K562 (cell line): ENCODE data around the gene SEMA3C. TPM values are rescaled to one million over a fixed set of nuclear protein-coding genes. Genes with fewer than 3 reads are reported as not detected.

Experiments used
- ATAC-seq: fragments of 200-7000 bp; cut with Tn5 transposase; 3 replicates; pipeline ENCODE4 v1.9.1; 2020; ENCODE audit warnings: moderate library complexity
- BruUV-seq: library from RNA; stranded (reverse); fragments of 400-500 nt; replicated peaks from 2 replicates; lab custom pipeline; 2021; lab: Mats Ljungman, UMichigan
- CTCF ChIA-PET: fragments of 300-600 bp; formaldehyde crosslinking; extraction: SDS; loops from one replicate; lab custom pipeline; 2021; ENCODE audit warnings: low intra/inter-chr PET ratio; lab: Yijun Ruan, JAX
- POLR2A ChIA-PET: fragments of 300-600, 350-650 bp; sonication (Branson Sonifier 250); formaldehyde crosslinking; extraction: SDS; loops from one replicate; lab custom pipeline; 2021; ENCODE audit warnings: antibody characterized with exemption, inconsistent platforms; lab: Yijun Ruan, JAX
- DNase-seq, 4 experiments: peaks; one replicate each; pipeline versions ENCODE4 v3.0.0 to v3.0.0-alpha.2; 2011 to 2018; ENCODE audit warnings: low spot score in 3 of 4, mixed read lengths in 3 of 4; ENCODE audit errors: extremely low read depth in 1 of 4
- FAIRE-seq: peaks from 2 replicates; lab custom pipeline; 2011; peaks lifted over from hg19 to GRCh38; lab: Jason Lieb, UNC
- H2AFZ ChIP-seq: 2 replicates; pipeline ENCODE4 v1.6.0; 2011; ENCODE audit warnings: low read depth, low read length, control low read depth, inconsistent platforms
- H3K27ac ChIP-seq: fragments of 200-600 bp; 3 replicates; pipeline ENCODE4 v1.8.0; 2011; ENCODE audit warnings: low read depth, mild to moderate bottlenecking, control low read depth, inconsistent platforms, low read length, moderate library complexity, mixed read lengths; ENCODE audit errors: extremely low read depth
- H3K27me3 ChIP-seq, 2 experiments: fragments of 300-600 bp in 1 of 2; 2 replicates in 1 of 2; 3 replicates in 1 of 2; pipeline versions ENCODE4 v1.6.0 to v1.8.0; 2011; ENCODE audit warnings: inconsistent platforms in 2 of 2, low read length in 2 of 2, mild to moderate bottlenecking in 1 of 2, mixed read lengths in 1 of 2, moderate library complexity in 1 of 2; ENCODE audit not compliant: control insufficient read depth in 2 of 2, insufficient read depth in 2 of 2
- H3K36me3 ChIP-seq: fragments of 300-600 bp; 3 replicates; pipeline ENCODE4 v1.8.0; 2011; ENCODE audit warnings: mild to moderate bottlenecking, low read length, inconsistent platforms; ENCODE audit not compliant: control insufficient read depth, insufficient read depth
- H3K4me1 ChIP-seq, 2 experiments: fragments of 200-600 bp in 1 of 2; replicated peaks in 1 of 2; 2 replicates in 1 of 2; 3 replicates in 1 of 2; pipeline versions ENCODE4 v1.5.1 to v1.8.0; 2011; ENCODE audit warnings: inconsistent platforms in 2 of 2, low read length in 2 of 2, mild to moderate bottlenecking in 1 of 2, mixed read lengths in 1 of 2, moderate library complexity in 1 of 2; ENCODE audit not compliant: control insufficient read depth in 2 of 2, insufficient read depth in 2 of 2
- H3K4me2 ChIP-seq: 2 replicates; pipeline ENCODE4 v1.6.1; 2011; ENCODE audit warnings: low read length, control low read depth, inconsistent platforms, mixed read lengths; ENCODE audit not compliant: insufficient read depth
- H3K4me3 ChIP-seq: fragments of 200-600 bp; sonication (generic), shearing (Covaris generic); 2 replicates; pipeline ENCODE4 v1.5.1; 2016; ENCODE audit warnings: control low read depth, inconsistent platforms
- H3K79me2 ChIP-seq: fragments of 200-600 bp; 3 replicates; pipeline ENCODE4 v1.8.0; 2011; ENCODE audit warnings: low read length, inconsistent platforms; ENCODE audit not compliant: control insufficient read depth, insufficient read depth
- H3K9ac ChIP-seq, 2 experiments: 2 replicates each; pipeline versions ENCODE4 v1.6.0 to v1.6.1; 2011; ENCODE audit warnings: low read depth in 2 of 2, low read length in 2 of 2, control low read depth in 1 of 2, inconsistent platforms in 1 of 2, mild to moderate bottlenecking in 1 of 2, mixed read lengths in 1 of 2; ENCODE audit not compliant: insufficient read depth in 1 of 2
- H3K9me1 ChIP-seq: one replicate; pipeline ENCODE4 v1.6.0; 2011; ENCODE audit warnings: inconsistent platforms, mild to moderate bottlenecking, low read length, moderate library complexity; ENCODE audit not compliant: control insufficient read depth, insufficient read depth
- H3K9me3 ChIP-seq: replicated peaks from 2 replicates; pipeline ENCODE4 v1.5.1; 2011; ENCODE audit warnings: low read depth, low read length, inconsistent platforms; ENCODE audit not compliant: control insufficient read depth, insufficient read depth
- H4K20me1 ChIP-seq: replicated peaks from 2 replicates; pipeline ENCODE4 v1.6.1; 2011; ENCODE audit warnings: low read length, inconsistent platforms, mixed read lengths; ENCODE audit not compliant: control insufficient read depth, insufficient read depth
- COPS2 ChIP-seq: fragments of 450-650 bp; conservative IDR thresholded peaks from 2 replicates; pipeline ENCODE4 v1.6.1; 2016; ENCODE audit warnings: mild to moderate bottlenecking, moderate library complexity
- ETV6 ChIP-seq, 3 experiments: fragments of 150-350 bp in 1 of 3; sonication (generic) in 1 of 3; formaldehyde crosslinking in 1 of 3; IDR thresholded peaks; 2 replicates each; pipeline versions ENCODE4 v1.6.1 to v1.8.0; 2014 to 2022; ENCODE audit warnings: borderline replicate concordance in 2 of 3, low read depth in 2 of 3, antibody characterized with exemption in 1 of 3, low read length in 1 of 3, mild to moderate bottlenecking in 1 of 3, missing genetic modification reagents in 1 of 3
- FOXA1 ChIP-seq: fragments of 450-650 bp; IDR thresholded peaks from 2 replicates; pipeline ENCODE4 v1.6.1; 2016; ENCODE audit warnings: mild to moderate bottlenecking, borderline replicate concordance
- FOXK1 ChIP-seq: sonication (generic); formaldehyde crosslinking; IDR thresholded peaks from 2 replicates; pipeline ENCODE4 v1.8.0; 2022; ENCODE audit warnings: missing genetic modification reagents, mild to moderate bottlenecking, borderline replicate concordance
- HINFP ChIP-seq: fragments of 450-650 bp; conservative IDR thresholded peaks from 2 replicates; pipeline ENCODE4 v1.6.1; 2016; ENCODE audit warnings: missing genetic modification characterization, low read depth, mild to moderate bottlenecking, control low read depth, missing compliant biosample characterization
- KAT2B ChIP-seq: IDR thresholded peaks from one replicate; pipeline ENCODE4 v1.6.1; 2012; ENCODE audit warnings: low read depth, mild to moderate bottlenecking, control low read depth, inconsistent platforms, low read length, moderate library complexity
- LCOR ChIP-seq: sonication (generic); formaldehyde crosslinking; IDR thresholded peaks from 2 replicates; pipeline ENCODE4 v1.8.0; 2022; ENCODE audit warnings: mild to moderate bottlenecking, missing genetic modification reagents
- SFPQ ChIP-seq: fragments of 200-400 bp; formaldehyde crosslinking; IDR thresholded peaks from 2 replicates; pipeline ENCODE4 v1.6.1; 2017; ENCODE audit warnings: mild to moderate bottlenecking, low read depth, low read length, moderate library complexity
- SLC30A9 ChIP-seq: fragments of 250-450 bp; sonication (Bioruptor Pico); IDR thresholded peaks from 2 replicates; pipeline ENCODE4 v1.8.0; 2022; ENCODE audit warnings: mild to moderate bottlenecking, moderate library complexity
- ZEB2 ChIP-seq: fragments of 450-650 bp; IDR thresholded peaks from 2 replicates; pipeline ENCODE4 v1.6.1; 2016
- WGBS: fragments of 100-300 bp; shearing (Covaris generic); methylation state at CpG from one replicate; pipeline ENCODE4 v1.1.6; 2016; ENCODE audit warnings: low coverage, mixed read lengths; ENCODE audit not compliant: insufficient coverage; ENCODE audit errors: missing lambda C conversion rate; 5-methylcytosine and 5-hydroxymethylcytosine counted together
- in situ Hi-C: fragments of 300-500 bp; cut with MboI; formaldehyde crosslinking; loops from 4 replicates; pipeline ENCODE4 v1.15.0; 2018; ENCODE audit warnings: inconsistent platforms, mixed read lengths
- intact Hi-C: fragments of 100-400 bp; cut with micrococcal nuclease; formaldehyde crosslinking; loops from 2 replicates; pipeline ENCODE4 v1.14.2; 2022
- polyA plus RNA-seq, 8 experiments: library from polyadenylated mRNA; depleted of rRNA in 4 of 8; stranded (reverse) in 5 of 8; unstranded in 3 of 8; fragments of >200 nt; fragmentation: Nextera tagmentation in 2 of 8; fragmentation: Illumina TruSeq in 1 of 8; extraction: Ambion mirVana in 2 of 8; extraction: Trizol in 1 of 8; gene quantifications; 2 replicates each; pipeline versions ENCODE4 v1.2.1 to v1.2.3, GENCODE V29; 2011 to 2014; ENCODE audit warnings: inconsistent platforms in 1 of 8, missing spikeins in 1 of 8
- total RNA-seq, 7 experiments: library from RNA; depleted of rRNA in 6 of 7; stranded (reverse); fragments of >200 nt in 6 of 7; fragmentation: Illumina TruSeq in 2 of 7; extraction: Trizol in 2 of 7; gene quantifications; 2 replicates each; pipeline versions ENCODE4 v1.2.1 to v1.2.3, GENCODE V29; 2011 to 2021; ENCODE audit warnings: low replicate concordance in 1 of 7
- TF ChIP-seq, protein P1 (sequence below): sonication (generic); formaldehyde crosslinking; IDR thresholded peaks from 2 replicates; pipeline ENCODE4 v1.8.1; 2022; ENCODE audit warnings: missing genetic modification reagents

The SEMA3C gene
- total and polyA plus RNA-seq, 9 of the 15 experiments (the other 6 are each of a cell fraction or from before 2014, with no cell fraction given) = 0.04 to 0.36 (median 0.12) TPM; not detected in 3

- no TSS peak for BruUV-seq
- TF ChIP-seq KAT2B = no peak
- TF ChIP-seq ZEB2 = no peak
- no peak for TF ChIP-seq HINFP
- TF ChIP-seq SLC30A9 (CRISPR knock-in tag) = no peak
- no peak for TF ChIP-seq ETV6 (IDR thresholded peaks at IDR 0.05; ENCODE audit: borderline replicate concordance in 1 of 2, low read depth in 2 of 2, low read length in 1 of 2)
- TF ChIP-seq ETV6 (CRISPR knock-in tag; IDR thresholded peaks at IDR 0.05; ENCODE audit: borderline replicate concordance) = no peak
- no peak for TF ChIP-seq SFPQ
- no peak for TF ChIP-seq COPS2
- TF ChIP-seq FOXA1 = no peak
- no peak for TF ChIP-seq FOXK1 (CRISPR knock-in tag)
- TF ChIP-seq, protein P1, sequence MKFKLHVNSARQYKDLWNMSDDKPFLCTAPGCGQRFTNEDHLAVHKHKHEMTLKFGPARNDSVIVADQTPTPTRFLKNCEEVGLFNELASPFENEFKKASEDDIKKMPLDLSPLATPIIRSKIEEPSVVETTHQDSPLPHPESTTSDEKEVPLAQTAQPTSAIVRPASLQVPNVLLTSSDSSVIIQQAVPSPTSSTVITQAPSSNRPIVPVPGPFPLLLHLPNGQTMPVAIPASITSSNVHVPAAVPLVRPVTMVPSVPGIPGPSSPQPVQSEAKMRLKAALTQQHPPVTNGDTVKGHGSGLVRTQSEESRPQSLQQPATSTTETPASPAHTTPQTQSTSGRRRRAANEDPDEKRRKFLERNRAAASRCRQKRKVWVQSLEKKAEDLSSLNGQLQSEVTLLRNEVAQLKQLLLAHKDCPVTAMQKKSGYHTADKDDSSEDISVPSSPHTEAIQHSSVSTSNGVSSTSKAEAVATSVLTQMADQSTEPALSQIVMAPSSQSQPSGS (CRISPR knock-in tag) = no peak
- TF ChIP-seq LCOR (CRISPR knock-in tag) = no peak
- TF ChIP-seq, all 486 proteins: peak for 0
- intact Hi-C loops (no loop called here), in situ Hi-C loops (no loop called here)
- H3K9ac ChIP-seq = no peak overlapping the region
- no peaks in the 10 kb centered on the region for H3K27me3 ChIP-seq
- no peak overlapping the region for H3K27ac ChIP-seq
- no peaks in the 10 kb centered on the region for H3K36me3 ChIP-seq
- no peak overlapping the region for H3K4me3 ChIP-seq
- CTCF ChIA-PET = no interaction called here
- no peaks in the 10 kb centered on the region for H3K79me2 ChIP-seq
- no peak overlapping the region for H3K4me2 ChIP-seq
- no peaks in the 10 kb centered on the region for H3K4me1 ChIP-seq
- no peak for ATAC-seq
- H3K9me3 ChIP-seq = no peaks in the 10 kb centered on the region; the same call in 1 of the 2 replicates
- POLR2A ChIA-PET = no interaction called here
- no peaks in the 10 kb centered on the region for H4K20me1 ChIP-seq
- WGBS = 15% methylated on average over 3 of the region's 3 CpGs
- FAIRE-seq = no peak
- H3K9me1 ChIP-seq = no peaks in the 10 kb centered on the region
- H2AFZ ChIP-seq = no peak overlapping the region
- DNase-seq = no peak
Measured at GRCh38 chr7:80957226-80957777, 38.5 kb upstream of the SEMA3C start.
